Frontal cortex (tissue), 4 donors: ENCODE results near the gene HAGH. TPM values are rescaled to one million over a fixed set of nuclear protein-coding genes. Genes with fewer than 3 reads are reported as not detected.
"Not testable (repeated sequence)": the region's sequence is repeated elsewhere in the genome, so short reads cannot be mapped to it uniquely, and the experiment has no call there.

Source experiments
- DNase-seq, 2 donors: peaks; one replicate each; pipeline ENCODE4 v3.0.0; 2012; ENCODE audit warnings: low spot score in 2 of 2
- FAIRE-seq: peaks from 2 replicates; lab custom pipeline; 2012; peaks lifted over from hg19 to GRCh38; lab: Jason Lieb, UNC
- total RNA-seq: library from RNA; depleted of rRNA; stranded (reverse); fragments of >200 nt; gene quantifications from one replicate; pipeline ENCODE4 v1.2.3, GENCODE V29; 2014
- donor health status: control.
- donor health status: control.
- donor health status: control.

The HAGH gene
- total RNA-seq, 1 donor from 2014 or later = 51.8 TPM

- DNase-seq = no peak
- FAIRE-seq = no peak
Observed at GRCh38 chr16:1816396-1817275, 10.0 kb downstream of the HAGH start.

GRCh38 chr16:1815461-1815860, 11.2 kb downstream of the HAGH start:
- DNase-seq (no peak), FAIRE-seq (no peak)

GRCh38 chr16:1812732-1813163, 13.9 kb downstream of the HAGH start:
- no peak for FAIRE-seq

GRCh38 chr16:1810536-1810935, 16.1 kb downstream of the HAGH start:
- FAIRE-seq (no peak), DNase-seq (no peak)

More at GRCh38 chr16:1812732-1813163, 13.9 kb downstream of the HAGH start:
- DNase-seq = peak in 1 of 2 donors; percentile 59

GRCh38 chr16:1810106-1810505, 16.5 kb downstream of the HAGH start:
- FAIRE-seq = no peak

GRCh38 chr16:1809281-1809801, 17.3 kb downstream of the HAGH start:
- FAIRE-seq (no peak), DNase-seq (no peak)

More at GRCh38 chr16:1810106-1810505, 16.5 kb downstream of the HAGH start:
- DNase-seq = no peak

- DNase-seq (no peak), FAIRE-seq (no peak)
Observed at GRCh38 chr16:1808691-1809090, 17.9 kb downstream of the HAGH start.

GRCh38 chr16:1807626-1808025, 19.0 kb downstream of the HAGH start:
- FAIRE-seq (no peak), DNase-seq (no peak)

- FAIRE-seq (no peak), DNase-seq (no peak)
Observed at GRCh38 chr16:1800701-1801100, 25.9 kb downstream of the HAGH start.

- not testable (repeated sequence) for FAIRE-seq, DNase-seq
Observed at GRCh38 chr16:1799263-1799662, 27.4 kb downstream of the HAGH start.

GRCh38 chr16:1794908-1795666, 31.5 kb downstream of the HAGH start:
- FAIRE-seq (no peak), DNase-seq (peak in 1 of 2 donors; percentile 10)

DNA sequence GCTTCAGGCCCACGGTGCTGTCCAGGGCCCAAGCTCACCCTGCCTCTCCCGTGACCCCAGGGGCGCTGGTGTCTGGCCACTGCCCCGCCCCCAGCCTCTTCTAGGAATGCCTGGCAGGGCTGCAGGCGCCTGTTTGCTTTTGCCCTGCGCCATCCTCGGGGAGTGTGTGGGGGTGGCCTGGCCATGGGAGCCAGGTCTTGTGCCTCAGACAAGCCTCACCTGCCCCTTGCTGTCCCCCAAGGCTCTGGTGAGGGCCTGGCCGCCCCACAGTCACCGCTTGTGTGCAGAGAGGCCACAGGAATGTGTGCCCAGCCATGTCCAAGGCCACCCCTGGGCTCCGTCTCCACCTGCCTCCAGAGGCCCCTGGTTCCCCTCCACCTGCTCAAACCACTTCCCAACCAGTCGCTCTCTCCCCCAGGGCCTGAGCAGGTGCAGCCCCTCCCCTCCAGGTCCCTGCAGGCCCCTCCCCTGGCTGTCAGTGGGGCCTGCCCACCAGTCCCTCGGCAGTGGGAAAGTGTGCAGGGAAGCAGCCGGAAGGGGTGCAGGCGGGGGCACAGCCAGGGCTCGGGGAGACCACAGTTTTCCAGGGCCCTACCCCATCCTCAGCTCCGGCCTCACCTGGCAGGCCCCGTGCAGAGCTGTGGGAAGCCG, 32.3 kb downstream of the HAGH start:
- DNase-seq = peak in 1 of 2 donors; percentile 20
- FAIRE-seq = no peak

- no peak for FAIRE-seq
- DNase-seq = peak in 1 of 2 donors; percentile 21
Observed at GRCh38 chr16:1793578-1794220, 32.9 kb downstream of the HAGH start, which contains the start of gene IGFALS. IGFALS (minus strand) TSS chr16:1793705; CDS start chr16:1793652, 53 bp downstream.

- FAIRE-seq = no peak
- DNase-seq = peak in 1 of 2 donors; percentile 14
Observed at GRCh38 chr16:1792836-1793577, 33.6 kb downstream of the HAGH start.

- DNase-seq (peak in 1 of 2 donors; percentile 22), FAIRE-seq (no peak)
Observed at GRCh38 chr16:1791943-1792812, 34.4 kb downstream of the HAGH start.

- peak in 1 of 2 donors; percentile 38 for DNase-seq
- FAIRE-seq = no peak
Observed at GRCh38 chr16:1791256-1791942, 35.2 kb downstream of the HAGH start.

- DNase-seq (no peak), FAIRE-seq (no peak)
Observed at GRCh38 chr16:1790611-1791255, 35.9 kb downstream of the HAGH start.
